IMR-90 (cell line): ENCODE data around the gene CANX. TPM values are rescaled to one million over a fixed set of nuclear protein-coding genes. Genes with fewer than 3 reads are reported as not detected.
"Not testable (repeated sequence)": the region's sequence is repeated elsewhere in the genome, so short reads cannot be mapped to it uniquely, and the experiment has no call there.

ENCODE experiments used
- ATAC-seq: fragments of 200-7000 bp; cut with Tn5 transposase; 2 replicates; pipeline ENCODE4 v1.9.1; 2020; ENCODE audit warnings: low read depth, mild to moderate bottlenecking, moderate library complexity
- BruUV-seq: library from RNA; stranded (reverse); fragments of 400-500 nt; replicated peaks from 2 replicates; lab custom pipeline; 2021; lab: Mats Ljungman, UMichigan
- CTCF ChIA-PET: fragments of 300-600 bp; formaldehyde crosslinking; extraction: SDS; loops from one replicate; lab custom pipeline; 2021; ENCODE audit warnings: antibody characterized with exemption; lab: Yijun Ruan, JAX
- POLR2A ChIA-PET: fragments of 300-600 bp; sonication (Branson Sonifier 250); formaldehyde crosslinking; loops from one replicate; lab custom pipeline; 2022; ENCODE audit warnings: antibody characterized with exemption; ENCODE audit not compliant: unreplicated experiment; lab: Charles Lee
- DNase-seq: peaks from one replicate; pipeline ENCODE4 v3.0.0; 2013
- H2AFZ ChIP-seq: replicated peaks from 2 replicates; pipeline ENCODE3; 2013; ENCODE audit warnings: low read length, mild to moderate bottlenecking; ENCODE audit not compliant: poor library complexity
- H2AK5ac ChIP-seq: 2 replicates; pipeline ENCODE4 v1.6.1; 2013; ENCODE audit warnings: low read depth, low read length, inconsistent platforms
- H2AK9ac ChIP-seq: replicated peaks from 2 replicates; pipeline ENCODE3; 2013; ENCODE audit warnings: mild to moderate bottlenecking, low read depth, low read length, moderate library complexity; ENCODE audit not compliant: poor library complexity
- H2BK120ac ChIP-seq: 2 replicates; pipeline ENCODE4 v1.6.1; 2013; ENCODE audit warnings: low read depth, low read length, inconsistent platforms
- H2BK15ac ChIP-seq: 3 replicates; pipeline ENCODE4 v1.6.1; 2013; ENCODE audit warnings: low read depth, low read length, inconsistent platforms
- H2BK20ac ChIP-seq: 2 replicates; pipeline ENCODE4 v1.6.1; 2013; ENCODE audit warnings: low read depth, mild to moderate bottlenecking, inconsistent platforms, low read length, moderate library complexity
- H2BK5ac ChIP-seq: 2 replicates; pipeline ENCODE4 v1.6.1; 2013; ENCODE audit warnings: mild to moderate bottlenecking, low read depth, low read length, inconsistent platforms; ENCODE audit not compliant: poor library complexity, severe bottlenecking
- H3K14ac ChIP-seq: replicated peaks from 2 replicates; pipeline ENCODE4 v1.6.1; 2013; ENCODE audit warnings: low read depth, low read length, inconsistent platforms
- H3K18ac ChIP-seq: 2 replicates; pipeline ENCODE4 v1.6.1; 2013; ENCODE audit warnings: low read depth, low read length, control low read depth
- H3K23ac ChIP-seq: 2 replicates; pipeline ENCODE4 v1.6.1; 2013; ENCODE audit warnings: low read depth, low read length, inconsistent platforms
- H3K27ac ChIP-seq: 2 replicates; pipeline ENCODE4 v1.5.1; 2013; ENCODE audit warnings: mild to moderate bottlenecking, control low read depth, low read length; ENCODE audit not compliant: insufficient read depth
- H3K27me3 ChIP-seq: 2 replicates; pipeline ENCODE4 v1.6.1; 2013; ENCODE audit warnings: low read length; ENCODE audit not compliant: control insufficient read depth, insufficient read depth
- H3K36me3 ChIP-seq: 2 replicates; pipeline ENCODE4 v1.6.1; 2013; ENCODE audit warnings: low read length, mixed read lengths; ENCODE audit not compliant: control insufficient read depth, insufficient read depth
- H3K4ac ChIP-seq: 2 replicates; pipeline ENCODE4 v1.6.1; 2013; ENCODE audit warnings: low read depth, low read length, inconsistent platforms
- H3K4me1 ChIP-seq: 2 replicates; pipeline ENCODE4 v1.6.1; 2013; ENCODE audit warnings: low read length, mixed read lengths; ENCODE audit not compliant: control insufficient read depth, insufficient read depth
- H3K4me2 ChIP-seq: 2 replicates; pipeline ENCODE4 v1.6.1; 2013; ENCODE audit warnings: low read depth, mild to moderate bottlenecking, control low read depth, low read length, moderate library complexity
- H3K4me3 ChIP-seq: 2 replicates; pipeline ENCODE4 v1.5.1; 2013; ENCODE audit warnings: low read depth, mild to moderate bottlenecking, control low read depth, low read length, moderate library complexity; ENCODE audit not compliant: insufficient read depth
- H3K56ac ChIP-seq: 2 replicates; pipeline ENCODE4 v1.6.1; 2013; ENCODE audit warnings: low read length, inconsistent platforms; ENCODE audit not compliant: insufficient read depth; ENCODE audit errors: extremely low read depth
- H3K79me1 ChIP-seq, 2 experiments: 2 replicates each; pipeline ENCODE4 v1.6.1; 2013; ENCODE audit warnings: low read length in 2 of 2, inconsistent platforms in 1 of 2, low read depth in 1 of 2
- H3K9ac ChIP-seq: 2 replicates; pipeline ENCODE4 v1.6.1; 2013; ENCODE audit warnings: low read depth, low read length, control low read depth
- H3K9me1 ChIP-seq: 2 replicates; pipeline ENCODE4 v1.6.1; 2013; ENCODE audit warnings: low read length, inconsistent platforms; ENCODE audit not compliant: insufficient read depth
- H3K9me3 ChIP-seq: 2 replicates; pipeline ENCODE4 v1.6.1; 2013; ENCODE audit warnings: low read length; ENCODE audit not compliant: control insufficient read depth, insufficient read depth
- H4K20me1 ChIP-seq: 2 replicates; pipeline ENCODE4 v1.6.1; 2013; ENCODE audit warnings: low read length, inconsistent platforms; ENCODE audit not compliant: insufficient read depth
- H4K5ac ChIP-seq: 2 replicates; pipeline ENCODE4 v1.6.1; 2013; ENCODE audit warnings: mild to moderate bottlenecking, low read depth, low read length, control low read depth
- H4K8ac ChIP-seq, 2 experiments: 2 replicates each; pipeline ENCODE4 v1.6.1; 2013; ENCODE audit warnings: low read depth in 2 of 2, low read length in 2 of 2, control low read depth in 1 of 2, inconsistent platforms in 1 of 2
- H4K91ac ChIP-seq: 2 replicates; pipeline ENCODE4 v1.6.1; 2013; ENCODE audit warnings: low read depth, low read length, inconsistent platforms; ENCODE audit not compliant: insufficient read depth
- WGBS, 2 experiments: methylation state at CpG; one replicate each; pipeline versions ENCODE4 v1.1.5 to v1.1.7; 2013; ENCODE audit warnings: missing lambda C conversion rate in 2 of 2; ENCODE audit not compliant: insufficient read length in 1 of 2; ENCODE audit errors: extremely low coverage in 2 of 2; 5-methylcytosine and 5-hydroxymethylcytosine counted together
- dilution Hi-C: fragments of 300-500 bp; cut with HindIII; formaldehyde crosslinking; loops from one replicate; pipeline ENCODE4 v1.14.3; 2018; ENCODE audit warnings: low sequenced_read_pairs; ENCODE audit not compliant: unreplicated experiment
- in situ Hi-C: fragments of 300-500 bp; cut with MboI; formaldehyde crosslinking; loops from 3 replicates; pipeline ENCODE4 v1.14.3; 2019; ENCODE audit warnings: low sequenced_read_pairs, inconsistent platforms, mixed read lengths
- intact Hi-C: fragments of 100-400 bp; cut with micrococcal nuclease; formaldehyde crosslinking; loops from 2 replicates; pipeline ENCODE4 v1.10.0; 2022
- polyA plus RNA-seq, 3 experiments: library from polyadenylated mRNA; depleted of rRNA; stranded (reverse); fragments of >200 nt; gene quantifications; 2 replicates each; pipeline ENCODE4 v1.2.3, GENCODE V29; 2012; ENCODE audit warnings: low replicate concordance in 1 of 3
- total RNA-seq: library from RNA; depleted of rRNA; stranded (reverse); fragments of >200 nt; gene quantifications from 2 replicates; pipeline ENCODE4 v1.2.3, GENCODE V29; 2012

Gene CANX
- total and polyA plus RNA-seq, 2 of the 4 experiments (the other 2 are of a cell fraction), result 216 to 345 TPM

DNA sequence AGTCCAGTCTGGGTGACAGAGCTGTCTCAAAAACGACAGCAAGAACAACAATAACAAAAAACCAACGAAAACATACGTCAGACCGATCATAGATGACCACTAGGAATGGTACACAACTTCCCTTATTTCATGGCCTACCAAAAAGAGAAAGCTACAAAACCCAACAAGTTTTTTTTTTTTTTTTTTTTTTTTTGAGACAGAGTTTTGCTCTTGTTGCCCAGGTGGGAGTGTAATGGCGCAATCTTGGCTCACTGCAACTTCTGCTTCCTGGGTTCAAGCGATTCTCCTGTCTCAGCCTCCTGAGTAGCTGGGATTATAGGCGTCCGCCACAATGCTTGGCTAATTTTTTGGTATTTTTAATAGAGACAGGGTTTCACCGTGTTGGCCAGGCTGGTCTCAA, 9.6 kb upstream of the CANX start:
- H4K8ac ChIP-seq, H3K23ac ChIP-seq, H4K5ac ChIP-seq, H2AK5ac ChIP-seq, H3K27me3 ChIP-seq, H3K14ac ChIP-seq, dilution Hi-C loops, H3K56ac ChIP-seq, in situ Hi-C loops, H3K36me3 ChIP-seq, H2BK5ac ChIP-seq, H2BK15ac ChIP-seq, BruUV-seq, POLR2A ChIA-PET, DNase-seq, H4K20me1 ChIP-seq, H2AK9ac ChIP-seq, H3K4ac ChIP-seq, H3K4me3 ChIP-seq, H3K9ac ChIP-seq, H2AFZ ChIP-seq, intact Hi-C loops, H2BK20ac ChIP-seq, H3K18ac ChIP-seq, H3K4me2 ChIP-seq, H2BK120ac ChIP-seq, H3K9me1 ChIP-seq, H3K79me1 ChIP-seq, H3K9me3 ChIP-seq, ATAC-seq, H3K27ac ChIP-seq, H3K4me1 ChIP-seq, H4K91ac ChIP-seq: not testable (repeated sequence)
- CTCF ChIA-PET, result interaction anchor here (0.6 kb wide), 1 partner anchor 13 kb away, joined by 6 read pairs; no protein-coding TSS in a partner anchor
- no CpG with 5 or more reads among the region's 9 CpGs for WGBS, 2 experiments
